Stimulated activated CD8-positive, alpha-beta memory T cell treated with anti-CD3 and anti-CD28 coated beads, Interleukin-15, amount 100 ng/mL, for 4 hours (primary cell): ENCODE data around the gene FHIT.
"Not testable (repeated sequence)": the region's sequence is repeated elsewhere in the genome, so short reads cannot be mapped to it uniquely, and the experiment has no call there.

Experiments
- DNase-seq, 2 donors: peaks; one replicate each; pipeline ENCODE4 v3.0.0-alpha.2; 2020; ENCODE audit warnings: low read depth in 2 of 2

FHIT gene

GRCh38 chr3:60574046-60574769 is 677.0 kb downstream of the FHIT start:
- no peak for DNase-seq

DNA sequence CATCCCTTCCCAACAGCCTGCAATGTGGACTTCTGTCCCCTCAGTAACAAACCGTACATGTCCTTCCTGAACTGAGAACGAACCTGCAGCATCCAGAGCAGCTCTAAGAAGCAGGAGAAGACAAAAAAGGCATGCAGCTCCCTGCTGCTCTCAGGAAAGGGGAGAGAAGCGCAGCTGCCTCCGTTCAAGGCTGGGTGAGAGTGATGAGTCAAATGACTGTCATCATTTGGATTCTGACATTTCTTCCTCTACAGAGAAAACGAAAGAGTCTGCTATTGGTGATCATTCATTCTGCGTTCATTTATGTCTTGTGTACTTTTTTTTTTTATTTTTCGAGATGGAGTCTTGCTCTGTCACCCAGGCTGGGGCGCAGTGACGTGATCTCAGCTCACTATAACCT is 677.8 kb downstream of the FHIT start:
- no peak for DNase-seq

DNA sequence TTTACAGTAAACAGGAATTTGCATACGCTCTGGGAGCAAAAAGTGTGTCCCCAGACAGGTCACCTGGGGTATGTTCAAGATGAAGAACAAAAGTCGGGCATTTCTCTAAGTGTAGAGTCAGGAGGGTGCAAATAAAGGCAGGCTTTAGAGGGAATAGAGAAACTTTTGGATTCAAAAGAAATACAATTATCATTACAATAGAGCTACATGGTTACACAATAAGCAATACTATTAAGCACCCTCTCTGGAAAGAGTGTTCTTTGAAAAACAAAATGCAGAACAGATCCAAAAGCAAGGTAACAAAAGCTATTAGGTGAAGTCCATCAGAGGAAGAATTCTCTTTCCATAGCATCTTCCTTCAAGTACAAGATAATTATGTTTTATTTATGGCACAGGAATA is 679.7 kb downstream of the FHIT start:
- DNase-seq = no peak

DNA sequence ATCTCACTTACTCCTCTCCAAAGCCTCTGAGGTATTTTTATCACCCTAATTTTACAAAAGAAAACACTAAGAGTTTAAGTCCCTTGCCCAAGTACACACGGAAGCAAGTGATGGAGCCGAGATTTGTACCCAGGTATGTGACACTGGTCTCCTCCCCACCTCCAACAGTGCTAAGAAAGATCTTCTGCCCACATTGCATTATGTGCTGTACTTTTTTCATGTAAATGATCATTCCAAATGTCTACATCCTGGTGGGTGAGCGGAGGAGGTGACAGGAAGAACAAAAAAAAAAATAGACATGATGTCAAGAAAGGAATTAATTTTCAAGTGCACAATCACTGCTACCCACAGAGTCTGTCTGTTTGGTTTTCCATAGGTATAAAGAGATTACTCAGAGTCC is 694.1 kb downstream of the FHIT start:
- no peak for DNase-seq

GRCh38 chr3:60555686-60556354 is 695.4 kb downstream of the FHIT start:
- DNase-seq = no peak

GRCh38 chr3:60553144-60553543 is 698.1 kb downstream of the FHIT start:
- DNase-seq = no peak

- DNase-seq = no peak
Observed at GRCh38 chr3:60552581-60552980, 698.7 kb downstream of the FHIT start.

DNA sequence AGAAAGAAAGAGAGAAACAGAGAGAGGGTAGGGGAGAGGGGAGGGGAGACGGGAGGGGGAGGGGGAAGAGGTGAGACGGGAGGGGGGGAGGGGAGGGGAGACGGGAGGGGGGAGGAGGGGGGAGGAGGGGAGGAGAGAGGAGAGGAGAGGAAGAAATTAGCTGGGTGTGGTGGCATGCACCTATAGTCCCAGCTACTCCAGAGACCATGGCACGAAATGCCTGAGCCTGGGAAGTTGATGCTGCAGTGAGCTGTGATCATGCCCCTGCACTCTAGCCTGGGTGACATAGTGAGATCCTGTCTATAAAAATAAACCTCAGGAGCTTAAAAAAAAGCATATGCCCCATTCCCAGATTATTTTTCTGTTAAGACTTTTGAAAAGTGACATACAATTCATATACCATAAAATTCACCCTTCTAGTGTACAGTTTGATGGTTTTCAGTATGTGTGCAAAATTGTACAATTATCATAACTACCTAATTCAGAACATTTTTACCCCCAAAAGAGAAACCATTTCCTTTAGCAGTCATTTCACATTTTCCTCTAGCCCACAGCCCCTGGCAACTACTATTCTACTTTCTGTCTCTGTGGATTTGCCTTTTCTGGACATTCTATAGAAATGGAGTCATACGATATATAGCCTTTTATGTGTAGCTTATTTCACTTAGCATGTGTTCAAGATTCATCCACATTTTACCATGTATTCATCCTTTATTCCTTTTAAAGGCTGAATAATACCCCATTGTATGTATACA is 699.6 kb downstream of the FHIT start:
- DNase-seq = no peak

GRCh38 chr3:60549863-60550262 is 701.4 kb downstream of the FHIT start:
- no peak for DNase-seq

DNA sequence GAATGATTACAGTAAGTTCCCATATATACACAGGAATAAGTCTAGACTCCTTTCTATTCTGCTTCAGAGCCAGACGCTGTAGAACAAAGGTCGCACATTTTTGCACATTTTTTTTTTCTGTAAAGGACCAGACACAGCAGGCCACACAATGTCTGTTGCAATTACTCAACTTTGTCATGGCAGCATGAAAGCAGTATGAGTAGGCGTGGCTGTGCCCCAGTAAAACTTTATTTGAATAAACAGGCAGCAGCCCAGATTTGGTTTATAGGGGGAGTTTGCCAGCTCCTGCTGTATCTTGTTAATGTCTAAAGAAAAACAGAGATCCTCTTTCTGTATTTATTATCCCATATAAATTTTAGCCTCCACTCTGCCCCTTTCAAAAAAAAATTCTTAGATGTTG is 708.3 kb downstream of the FHIT start:
- DNase-seq = no peak

GRCh38 chr3:60539394-60539793 is 711.9 kb downstream of the FHIT start:
- not testable (repeated sequence) for DNase-seq

DNA sequence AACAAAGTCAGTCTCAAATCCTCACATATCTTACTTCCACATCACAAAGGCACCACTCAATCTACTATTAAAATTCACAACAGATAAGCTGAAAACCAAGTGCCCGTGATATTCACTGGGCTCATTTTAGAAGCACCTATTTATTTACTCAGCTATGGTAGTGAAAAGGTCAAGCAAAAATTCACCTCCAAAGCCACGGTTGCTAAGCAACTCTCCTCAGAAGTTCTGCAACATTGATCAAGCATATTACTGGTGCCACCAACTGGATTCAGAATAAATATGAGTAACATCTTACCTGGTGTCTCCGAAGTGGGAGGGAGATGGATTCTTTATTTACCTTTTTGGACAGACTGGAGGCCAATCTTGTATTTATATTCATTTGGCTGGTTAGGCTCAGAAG is 714.8 kb downstream of the FHIT start:
- no peak for DNase-seq

GRCh38 chr3:60531759-60532158 is 719.5 kb downstream of the FHIT start:
- DNase-seq = no peak

DNA sequence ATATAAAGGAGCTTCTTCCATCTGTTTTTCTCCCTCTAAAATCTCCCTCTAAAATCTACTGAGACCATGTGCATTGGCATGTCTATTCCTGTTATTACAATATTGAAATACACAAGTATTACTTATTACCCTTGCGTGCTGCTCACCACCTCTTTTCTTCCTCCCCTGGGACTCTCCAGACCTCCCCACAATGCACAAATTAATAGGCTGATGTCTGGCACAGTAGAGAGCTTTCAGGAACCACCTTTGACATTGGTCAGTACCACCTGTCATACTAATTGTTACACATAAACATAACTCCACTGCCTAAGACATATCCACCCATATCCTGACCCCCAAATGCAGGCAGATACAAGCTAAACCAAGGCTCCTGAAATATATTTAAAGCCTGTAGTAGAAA is 722.6 kb downstream of the FHIT start:
- DNase-seq = no peak

- DNase-seq = no peak
Observed at GRCh38 chr3:60523536-60523935, 727.7 kb downstream of the FHIT start.

DNA sequence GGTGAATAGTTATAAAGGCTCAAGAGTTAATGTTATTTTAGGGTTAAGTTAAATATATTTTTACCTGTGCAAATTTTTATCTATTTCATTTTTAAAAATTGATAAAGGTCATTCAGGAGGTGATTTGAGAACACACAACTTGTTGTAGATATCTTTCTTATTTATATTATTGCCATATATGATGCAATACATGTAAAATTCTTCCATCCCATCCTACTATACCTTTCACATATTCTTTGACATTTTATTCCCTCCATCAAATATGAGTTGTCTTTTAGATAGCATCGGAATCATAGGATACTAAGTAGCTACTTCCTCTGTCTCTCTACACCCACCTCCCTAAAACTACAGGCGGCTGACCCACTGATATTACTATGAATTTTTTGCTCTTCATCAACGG is 734.1 kb downstream of the FHIT start:
- no peak for DNase-seq

DNA sequence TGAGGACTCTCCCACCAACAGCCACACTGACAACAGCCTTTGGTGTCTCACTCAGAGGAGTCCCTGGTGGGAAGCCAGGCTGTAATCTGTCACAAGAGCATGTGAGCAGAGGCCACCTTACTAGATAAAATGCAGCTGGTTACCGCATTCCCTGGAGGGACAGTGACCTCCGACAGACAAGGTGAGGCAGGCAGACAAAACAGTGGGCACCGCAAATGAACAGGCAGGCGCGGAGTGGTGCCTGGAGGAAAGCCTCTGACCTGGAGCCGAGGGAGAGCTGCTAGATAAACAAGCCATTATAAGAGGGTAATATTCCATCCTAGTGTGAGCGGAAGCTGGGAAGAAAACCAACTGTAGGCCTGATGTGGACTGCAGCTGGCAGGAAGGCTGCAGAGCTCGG is 736.4 kb downstream of the FHIT start:
- DNase-seq = no peak

DNA sequence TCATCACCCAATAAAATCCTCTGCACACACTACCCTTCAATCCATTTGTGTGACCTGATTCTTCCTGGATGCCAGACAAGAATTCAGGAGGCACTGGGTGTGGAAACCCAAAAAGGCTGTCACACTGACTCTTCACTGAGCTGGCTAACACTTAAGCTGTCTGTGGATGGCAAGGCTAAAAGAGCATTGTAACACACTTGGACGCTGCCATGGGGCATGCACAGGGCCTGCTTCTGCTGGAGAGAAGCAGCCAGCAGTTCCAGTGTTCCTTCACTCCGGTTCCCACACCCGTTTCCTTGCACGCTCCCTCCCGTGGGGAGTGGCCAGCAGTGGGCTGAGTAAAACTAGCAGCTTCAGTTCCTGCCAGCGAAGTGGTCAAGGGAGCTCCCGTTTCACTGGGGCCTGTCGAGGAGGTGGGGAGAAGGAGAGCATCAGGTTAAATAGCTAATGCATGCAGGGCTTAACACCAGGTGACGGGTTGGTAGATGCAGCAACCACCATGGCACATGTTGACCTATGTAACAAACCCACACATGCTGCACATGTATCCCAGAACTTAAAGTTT is 737.1 kb downstream of the FHIT start:
- DNase-seq = no peak

DNA sequence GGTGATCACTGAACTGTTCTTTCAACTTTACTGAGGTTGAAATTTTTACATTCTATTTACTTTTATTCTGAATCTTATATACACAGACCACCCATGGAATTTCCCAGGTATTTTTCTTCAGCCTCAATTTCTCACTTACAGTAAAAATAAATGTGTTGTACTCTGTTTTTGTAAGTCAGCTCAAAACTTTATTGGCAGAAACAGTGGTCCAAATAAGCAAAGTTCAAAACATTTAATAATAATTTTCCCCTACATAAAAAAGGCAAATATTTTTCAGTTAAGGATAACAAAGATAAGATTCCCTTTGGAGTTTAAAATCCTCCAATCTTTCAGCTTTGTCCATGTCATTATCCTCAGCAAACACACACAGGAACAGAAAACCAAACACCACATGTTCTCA is 738.0 kb downstream of the FHIT start:
- no peak for DNase-seq

- DNase-seq = no peak
Observed at GRCh38 chr3:60512506-60512905, 738.7 kb downstream of the FHIT start.

DNA sequence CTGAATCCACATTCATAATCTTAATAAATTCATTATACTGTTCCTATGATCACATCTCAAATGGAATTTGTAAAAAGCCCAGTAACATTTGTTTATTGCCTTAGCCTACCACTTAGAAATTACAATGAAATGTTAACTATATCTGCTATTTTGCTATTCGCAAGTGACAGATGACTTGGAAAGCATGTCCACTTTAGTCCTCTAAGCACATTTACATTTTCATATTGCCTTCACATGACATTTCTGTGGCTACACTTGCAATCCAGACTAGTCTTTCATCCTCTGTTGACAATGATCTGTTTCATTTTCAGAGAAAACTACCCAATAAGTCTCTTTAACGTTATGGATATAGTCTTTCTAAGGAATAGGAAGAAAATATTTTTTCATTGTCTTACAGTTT is 741.8 kb downstream of the FHIT start:
- no peak for DNase-seq

DNA sequence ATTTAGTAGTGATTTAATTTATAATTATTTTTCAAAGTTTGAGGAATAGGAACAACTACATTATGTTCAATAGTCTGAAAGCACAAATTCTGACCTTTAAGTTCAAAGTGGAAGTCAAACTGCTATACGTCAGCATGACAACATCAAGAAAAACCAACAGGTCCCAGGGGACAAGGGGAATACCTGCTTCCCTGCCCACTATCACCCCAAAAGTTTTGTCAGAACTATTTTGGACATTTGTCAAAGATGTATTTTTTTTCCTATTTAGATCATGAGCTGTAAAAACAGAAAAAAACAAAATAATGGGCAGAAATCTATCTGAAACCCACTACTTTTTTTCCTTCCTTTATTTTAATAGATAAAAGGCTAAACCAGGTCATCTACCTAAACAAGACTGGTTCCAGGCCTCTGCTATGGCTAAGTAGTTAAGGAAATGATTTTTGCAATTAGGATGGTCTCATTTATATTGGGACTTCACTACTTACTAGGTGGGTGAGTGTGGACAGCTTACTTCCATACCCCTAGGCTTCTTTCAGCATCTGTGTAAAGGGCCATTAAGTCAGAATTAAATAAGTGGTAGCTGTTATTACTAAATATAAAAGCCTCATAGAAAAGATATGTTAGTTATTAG is 746.3 kb downstream of the FHIT start:
- no peak for DNase-seq
